Measurements from ENCODE around the gene KNDC1. TPM values are rescaled to one million over a fixed set of nuclear protein-coding genes. Genes with fewer than 3 reads are reported as not detected.
"Not testable (repeated sequence)": the region's sequence is repeated elsewhere in the genome, so short reads cannot be mapped to it uniquely, and the experiment has no call there.

The KNDC1 gene
- total RNA-seq, 5 donors from 2014 or later (not counting 1 experiment from before 2014, with no cell fraction given): 0.09 to 1.2 (median 0.35) TPM

DNA sequence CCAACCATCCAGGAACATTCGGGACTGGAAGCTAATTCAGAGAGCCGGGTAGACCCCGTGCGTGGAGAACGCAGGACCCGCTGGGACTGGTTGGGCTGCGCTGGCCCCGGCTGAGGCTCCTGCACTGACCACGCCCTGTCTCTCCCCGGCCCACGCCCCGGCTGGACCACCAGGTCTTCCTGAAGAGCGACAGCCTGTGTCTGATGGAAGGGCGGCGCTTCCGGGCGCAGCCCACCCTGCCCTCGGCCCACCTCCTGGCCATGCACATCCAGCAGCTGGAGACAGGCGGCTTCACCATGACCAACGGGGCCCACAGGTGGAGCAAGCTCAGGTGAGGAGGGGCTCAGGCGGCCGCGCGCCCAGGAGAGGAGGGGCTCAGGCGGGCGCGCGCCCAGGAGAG is 59.8 kb downstream of the KNDC1 start:
- Histone ChIP-seq H3K27ac (ENCODE audit: low read length) (no peak overlapping the region), H3K36me3 (ENCODE audit: control insufficient read depth in 2 of 2, extremely low read depth in 1 of 2, insufficient read depth in 1 of 2, low read length in 1 of 2) (no peaks in the 10 kb centered on the region), H3K4me3 (ENCODE audit: control insufficient read depth in 1 of 2, extremely low read depth in 1 of 2, low read length in 1 of 2) (no peak overlapping the region), H3K9me3 (no peaks in the 10 kb centered on the region), H3K4me1 (ENCODE audit: control insufficient read depth in 1 of 2, extremely low read depth in 1 of 2, insufficient read depth in 2 of 2, low read length in 2 of 2) (no peaks in the 10 kb centered on the region), H3K27me3 (replicated peaks in 1 of 2; ENCODE audit: control insufficient read depth in 2 of 2, extremely low read depth in 1 of 2, insufficient read depth in 2 of 2, low read length in 1 of 2) (peaks cover 0 to 47% of the 10 kb centered on the region in 2 experiments)
- ChIA-PET POLR2A (no interaction called here), CTCF (no interaction called here)
- Mint-ChIP-seq H3K4me3 (no peak overlapping the region), H3K27ac (no peak overlapping the region), H3K4me1 (peaks cover 0 to 2% (median 0%) of the 10 kb centered on the region in 3 donors), H3K9me3 (no peaks in the 10 kb centered on the region), H3K36me3 (no peaks in the 10 kb centered on the region), H3K27me3 (peaks cover 10 to 30% of the 10 kb centered on the region in 2 donors)
- 24% methylated on average over 28 of the region's 28 CpGs for WGBS (ENCODE audit: insufficient coverage)
- DNase-seq (no peak), ATAC-seq (replicated peaks in 1 of 4) (no peak)

DNA sequence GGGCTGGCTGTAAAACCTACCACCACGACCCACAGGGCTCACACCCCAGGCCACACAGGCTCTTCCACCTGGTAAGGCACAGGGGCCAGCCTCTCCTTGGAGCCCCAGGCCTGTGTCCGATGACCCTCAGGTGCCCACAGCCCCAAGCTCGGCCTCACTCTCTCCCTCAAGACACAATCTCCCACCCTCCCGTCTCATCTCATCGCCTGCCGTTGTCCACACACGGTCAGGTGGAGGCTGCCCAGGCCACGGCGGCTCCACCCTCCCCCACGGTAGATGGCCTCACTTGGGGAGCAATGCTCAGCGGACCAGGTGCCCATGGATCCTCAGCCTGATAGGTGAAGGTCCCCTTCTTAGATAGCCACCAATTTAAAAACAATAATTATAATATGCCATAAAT is 61.3 kb downstream of the KNDC1 start:
- peaks cover 0 to 6% of the 10 kb centered on the region in 2 experiments for H3K4me1 ChIP-seq (ENCODE audit: control insufficient read depth in 1 of 2, extremely low read depth in 1 of 2, insufficient read depth in 2 of 2, low read length in 2 of 2)
- no peak overlapping the region for H3K27ac ChIP-seq (ENCODE audit: low read length)
- CTCF ChIA-PET: no interaction called here
- Mint-ChIP-seq H3K27me3 (peaks cover 8 to 35% of the 10 kb centered on the region in 2 donors), H3K4me3 (no peak overlapping the region), H3K9me3 (no peaks in the 10 kb centered on the region), H3K27ac (no peak overlapping the region), H3K4me1 (peaks cover 0 to 11% (median 5%) of the 10 kb centered on the region in 3 donors), H3K36me3 (no peaks in the 10 kb centered on the region)
- ATAC-seq (replicated peaks in 1 of 4) (no peak), DNase-seq (no peak)
- POLR2A ChIA-PET: no interaction called here
- H3K9me3 ChIP-seq: no peaks in the 10 kb centered on the region
- H3K27me3 ChIP-seq (replicated peaks in 1 of 2; ENCODE audit: control insufficient read depth in 2 of 2, extremely low read depth in 1 of 2, insufficient read depth in 2 of 2, low read length in 1 of 2): peaks cover 0 to 54% of the 10 kb centered on the region in 2 experiments
- H3K4me3 ChIP-seq (ENCODE audit: control insufficient read depth in 1 of 2, extremely low read depth in 1 of 2, low read length in 1 of 2): no peak overlapping the region
- WGBS (ENCODE audit: insufficient coverage): 78% methylated on average over 9 of the region's 11 CpGs
- no peaks in the 10 kb centered on the region for H3K36me3 ChIP-seq (ENCODE audit: control insufficient read depth in 2 of 2, extremely low read depth in 1 of 2, insufficient read depth in 1 of 2, low read length in 1 of 2)

DNA sequence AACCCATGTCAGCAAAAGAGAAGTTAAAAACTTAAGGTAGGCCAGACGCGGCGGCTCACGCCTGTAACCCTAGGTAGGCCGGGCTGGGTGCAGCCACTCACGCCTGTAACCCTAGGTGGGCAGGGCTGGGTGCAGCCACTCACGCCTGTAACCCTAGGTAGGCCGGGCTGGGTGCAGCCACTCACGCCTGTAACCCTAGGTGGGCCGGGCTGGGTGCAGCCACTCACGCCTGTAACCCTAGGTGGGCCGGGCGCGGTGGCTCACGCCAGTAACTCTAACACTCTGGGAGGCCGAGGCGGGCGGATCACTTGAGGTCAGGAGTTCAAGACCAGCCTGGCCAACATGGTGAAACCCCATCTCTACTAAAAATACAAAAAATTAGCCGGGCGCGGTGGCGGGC is 61.7 kb downstream of the KNDC1 start:
- H3K36me3 Mint-ChIP-seq; H3K36me3 ChIP-seq (ENCODE audit: control insufficient read depth in 2 of 2, extremely low read depth in 1 of 2, insufficient read depth in 1 of 2, low read length in 1 of 2); DNase-seq; H3K9me3 ChIP-seq; ATAC-seq (replicated peaks in 1 of 4); H3K4me1 ChIP-seq (ENCODE audit: control insufficient read depth in 1 of 2, extremely low read depth in 1 of 2, insufficient read depth in 2 of 2, low read length in 2 of 2); H3K9me3 Mint-ChIP-seq; H3K4me3 ChIP-seq (ENCODE audit: control insufficient read depth in 1 of 2, extremely low read depth in 1 of 2, low read length in 1 of 2); H3K27ac ChIP-seq (ENCODE audit: low read length); H3K4me3 Mint-ChIP-seq; POLR2A ChIA-PET; CTCF ChIA-PET; H3K27ac Mint-ChIP-seq: not testable (repeated sequence)
- Mint-ChIP-seq H3K4me1 (peaks cover 0 to 14% (median 10%) of the 10 kb centered on the region in 3 donors), H3K27me3 (peaks cover 12 to 39% of the 10 kb centered on the region in 2 donors)
- no CpG with 5 or more reads among the region's 22 CpGs for WGBS (ENCODE audit: insufficient coverage)
- peaks cover 2 to 58% of the 10 kb centered on the region in 2 experiments for H3K27me3 ChIP-seq (replicated peaks in 1 of 2; ENCODE audit: control insufficient read depth in 2 of 2, extremely low read depth in 1 of 2, insufficient read depth in 2 of 2, low read length in 1 of 2)

DNA sequence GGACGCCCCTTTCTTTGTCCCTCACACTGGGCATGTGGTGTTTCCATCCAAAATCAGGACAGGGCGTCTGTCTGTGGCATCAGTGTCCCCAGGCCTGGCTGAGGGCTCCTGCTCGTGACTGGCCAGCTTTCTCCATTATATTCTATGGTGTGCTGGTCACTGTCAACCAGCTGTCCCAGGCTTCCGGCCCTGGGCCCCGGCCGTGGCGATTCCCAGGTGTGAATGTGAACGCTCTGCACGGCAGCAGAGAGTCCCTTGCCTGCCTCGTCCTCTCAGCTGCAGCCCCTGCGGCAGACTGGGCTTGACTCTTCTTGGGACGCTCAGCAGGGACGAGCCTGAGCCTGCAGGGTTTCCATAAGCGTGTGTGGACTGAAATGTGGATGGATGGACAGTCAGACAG is 64.1 kb downstream of the KNDC1 start:
- H3K9me3 Mint-ChIP-seq: no peaks in the 10 kb centered on the region
- peaks cover 25 to 51% of the 10 kb centered on the region in 2 donors for H3K27me3 Mint-ChIP-seq
- H3K4me3 Mint-ChIP-seq: no peak overlapping the region
- WGBS (ENCODE audit: insufficient coverage): 76% methylated on average over 7 of the region's 14 CpGs
- no peak for DNase-seq
- ATAC-seq (replicated peaks in 1 of 4): no peak
- H3K9me3 ChIP-seq: no peaks in the 10 kb centered on the region
- no peak overlapping the region for H3K27ac ChIP-seq (ENCODE audit: low read length)
- no peaks in the 10 kb centered on the region for H3K36me3 ChIP-seq (ENCODE audit: control insufficient read depth in 2 of 2, extremely low read depth in 1 of 2, insufficient read depth in 1 of 2, low read length in 1 of 2)
- no peaks in the 10 kb centered on the region for H3K36me3 Mint-ChIP-seq
- H3K4me1 ChIP-seq (ENCODE audit: control insufficient read depth in 1 of 2, extremely low read depth in 1 of 2, insufficient read depth in 2 of 2, low read length in 2 of 2): peaks cover 0 to 8% of the 10 kb centered on the region in 2 experiments
- H3K27ac Mint-ChIP-seq: no peak overlapping the region
- H3K4me3 ChIP-seq (ENCODE audit: control insufficient read depth in 1 of 2, extremely low read depth in 1 of 2, low read length in 1 of 2): no peak overlapping the region
- peaks cover 7 to 65% of the 10 kb centered on the region in 2 experiments for H3K27me3 ChIP-seq (replicated peaks in 1 of 2; ENCODE audit: control insufficient read depth in 2 of 2, extremely low read depth in 1 of 2, insufficient read depth in 2 of 2, low read length in 1 of 2)
- H3K4me1 Mint-ChIP-seq: peaks cover 7 to 16% (median 11%) of the 10 kb centered on the region in 3 donors
- CTCF ChIA-PET: no interaction called here
- POLR2A ChIA-PET: no interaction called here

DNA sequence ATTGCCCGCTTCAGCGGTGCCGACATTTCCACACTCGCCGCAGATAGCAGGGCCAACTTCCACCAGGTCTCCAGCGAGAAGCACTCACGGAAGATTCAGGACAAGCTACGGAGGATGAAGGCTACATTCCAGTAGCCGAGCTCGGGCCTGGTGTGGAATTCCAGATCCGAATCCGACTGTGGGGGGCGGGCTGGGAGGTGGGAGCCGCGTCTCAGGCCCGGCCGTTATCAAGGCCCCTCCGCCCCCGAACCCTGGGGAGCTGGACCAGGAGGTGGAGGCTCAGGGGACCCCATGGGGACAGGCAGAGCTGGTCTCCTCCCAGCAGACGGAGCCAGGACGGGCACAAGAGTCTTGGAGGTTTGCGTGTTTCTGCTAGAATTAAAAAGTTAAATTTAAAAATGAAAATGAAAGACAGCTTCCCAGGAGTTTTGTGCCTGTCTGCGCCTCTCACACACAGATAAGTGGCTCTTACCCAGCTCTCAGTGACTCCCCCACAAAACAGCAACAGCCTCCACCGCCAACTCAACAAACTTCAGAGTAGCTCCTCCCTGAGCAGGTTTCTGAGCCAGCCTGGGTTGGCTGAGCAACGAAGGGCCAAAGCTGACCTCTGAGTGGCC is 64.8 kb downstream of the KNDC1 start:
- peaks cover 10 to 20% (median 17%) of the 10 kb centered on the region in 3 donors for H3K4me1 Mint-ChIP-seq
- H3K36me3 ChIP-seq (ENCODE audit: control insufficient read depth in 2 of 2, extremely low read depth in 1 of 2, insufficient read depth in 1 of 2, low read length in 1 of 2): no peaks in the 10 kb centered on the region
- H3K27ac Mint-ChIP-seq: no peak overlapping the region
- H3K27ac ChIP-seq (ENCODE audit: low read length): no peak overlapping the region
- H3K9me3 Mint-ChIP-seq: no peaks in the 10 kb centered on the region
- ChIA-PET CTCF (no interaction called here), POLR2A (no interaction called here)
- no peak overlapping the region for H3K4me3 ChIP-seq (ENCODE audit: control insufficient read depth in 1 of 2, extremely low read depth in 1 of 2, low read length in 1 of 2)
- no peak for ATAC-seq (replicated peaks in 1 of 4)
- WGBS (ENCODE audit: insufficient coverage): 87% methylated on average over 17 of the region's 25 CpGs
- peaks cover 7 to 64% of the 10 kb centered on the region in 2 experiments for H3K27me3 ChIP-seq (replicated peaks in 1 of 2; ENCODE audit: control insufficient read depth in 2 of 2, extremely low read depth in 1 of 2, insufficient read depth in 2 of 2, low read length in 1 of 2)
- DNase-seq: no peak
- H3K36me3 Mint-ChIP-seq: no peaks in the 10 kb centered on the region
- H3K4me1 ChIP-seq (ENCODE audit: control insufficient read depth in 1 of 2, extremely low read depth in 1 of 2, insufficient read depth in 2 of 2, low read length in 2 of 2): peaks cover 0 to 8% of the 10 kb centered on the region in 2 experiments
- H3K4me3 Mint-ChIP-seq: no peak overlapping the region
- no peaks in the 10 kb centered on the region for H3K9me3 ChIP-seq
- peaks cover 30 to 51% of the 10 kb centered on the region in 2 donors for H3K27me3 Mint-ChIP-seq

DNA sequence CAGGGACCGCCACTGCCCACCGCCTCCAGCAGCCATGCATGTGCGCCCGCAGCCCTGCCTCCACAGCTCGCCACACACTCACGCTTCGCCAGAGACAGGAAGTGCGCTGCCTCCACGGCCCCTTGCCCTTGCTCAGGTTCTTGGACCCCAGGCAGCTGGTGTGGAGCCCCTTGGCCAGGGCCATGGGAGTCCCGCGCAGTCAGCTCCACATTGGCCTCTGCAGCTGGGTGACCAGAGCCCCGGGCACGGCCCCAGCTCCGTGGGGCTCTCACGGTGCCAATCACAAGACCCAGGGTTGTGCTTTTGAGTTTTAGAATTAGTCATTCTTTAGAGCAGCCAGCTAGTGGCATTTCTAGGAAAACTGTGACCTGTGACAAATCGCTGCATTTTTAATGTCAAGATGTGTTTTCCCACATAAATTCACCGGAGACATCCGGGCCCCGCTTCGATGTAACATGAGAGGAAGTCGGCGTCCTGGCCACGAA is 65.7 kb downstream of the KNDC1 start:
- CTCF ChIA-PET: no interaction called here
- H3K27ac ChIP-seq (ENCODE audit: low read length): no peak overlapping the region

More for the DNA sequence above, 65.7 kb downstream of the KNDC1 start:
- WGBS (ENCODE audit: insufficient coverage): 50% methylated on average over 18 of the region's 23 CpGs
- Histone ChIP-seq H3K36me3 (ENCODE audit: control insufficient read depth in 2 of 2, extremely low read depth in 1 of 2, insufficient read depth in 1 of 2, low read length in 1 of 2) (no peaks in the 10 kb centered on the region), H3K27me3 (replicated peaks in 1 of 2; ENCODE audit: control insufficient read depth in 2 of 2, extremely low read depth in 1 of 2, insufficient read depth in 2 of 2, low read length in 1 of 2) (peaks cover 7 to 64% of the 10 kb centered on the region in 2 experiments), H3K4me3 (ENCODE audit: control insufficient read depth in 1 of 2, extremely low read depth in 1 of 2, low read length in 1 of 2) (no peak overlapping the region), H3K4me1 (ENCODE audit: control insufficient read depth in 1 of 2, extremely low read depth in 1 of 2, insufficient read depth in 2 of 2, low read length in 2 of 2) (peaks cover 0 to 8% of the 10 kb centered on the region in 2 experiments), H3K9me3 (no peaks in the 10 kb centered on the region)
- POLR2A ChIA-PET: no interaction called here
- H3K27me3 Mint-ChIP-seq: peaks cover 30 to 52% of the 10 kb centered on the region in 2 donors
- no peaks in the 10 kb centered on the region for H3K9me3 Mint-ChIP-seq
- DNase-seq (no peak), ATAC-seq (replicated peaks in 1 of 4) (peak in 1 of 4 experiments; percentile 21)
- H3K36me3 Mint-ChIP-seq: no peaks in the 10 kb centered on the region
- peak overlapping the region in 1 of 3 donors; percentile 2 for H3K4me3 Mint-ChIP-seq
- H3K4me1 Mint-ChIP-seq: peaks cover 10 to 20% (median 17%) of the 10 kb centered on the region in 3 donors
- H3K27ac Mint-ChIP-seq: peak overlapping the region in 1 of 2 donors; percentile 31
